ENCODE results near the gene VAPB. TPM values are rescaled to one million over a fixed set of nuclear protein-coding genes. Genes with fewer than 3 reads are reported as not detected.

VAPB gene
- total and polyA plus RNA-seq, 2 of the 4 experiments (the other 2 are of a cell fraction), result 9.1 to 26.0 TPM

DNA sequence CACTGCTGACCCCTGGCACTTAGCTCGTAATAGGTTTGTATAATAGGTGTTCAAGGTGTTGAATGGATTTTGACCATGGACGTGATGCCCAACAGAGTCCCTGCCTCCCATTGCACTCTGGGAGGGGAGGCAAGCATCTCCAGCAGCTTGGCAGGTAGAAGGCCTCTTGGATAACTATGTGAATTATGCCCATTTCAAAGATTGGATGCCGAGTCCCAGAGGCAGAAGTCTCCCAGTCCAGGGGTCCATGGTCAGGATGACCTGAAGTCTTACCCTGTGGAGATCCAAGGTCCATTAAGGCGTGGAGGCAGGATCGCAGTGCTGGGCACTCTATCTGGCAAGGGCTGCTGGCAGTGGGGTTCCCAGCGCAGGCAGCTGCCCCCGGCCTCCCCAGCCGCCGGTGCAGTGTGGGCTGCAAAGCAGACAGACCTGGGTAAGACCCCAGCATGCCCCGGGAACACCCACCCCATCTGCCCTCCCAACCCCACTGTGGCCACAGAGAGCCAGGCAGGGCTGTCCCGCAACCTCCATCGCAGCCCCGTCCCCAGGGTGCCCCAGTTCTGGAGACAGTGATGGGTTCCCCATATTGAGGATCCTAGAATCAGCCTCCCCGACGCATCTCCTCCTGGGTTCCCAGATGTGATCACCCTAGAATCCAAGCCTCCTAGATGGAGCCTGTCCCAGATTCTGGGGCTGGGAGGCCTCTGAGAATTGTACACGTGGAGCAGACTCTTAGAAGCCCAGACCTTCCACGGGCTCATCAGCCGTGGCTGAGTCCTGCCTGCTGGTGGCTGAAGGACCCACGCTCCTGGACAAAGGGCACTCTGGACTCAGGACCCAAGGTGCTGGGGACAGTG, 81.5 kb downstream of the VAPB start:
- no peak overlapping the region for H4K8ac ChIP-seq (ENCODE audit: low read depth in 2 of 2, low read length in 2 of 2)
- no peak overlapping the region for H4K91ac ChIP-seq (ENCODE audit: insufficient read depth, low read depth, low read length)
- CTCF ChIA-PET, result no interaction called here
- no peak overlapping the region for H3K4me2 ChIP-seq (ENCODE audit: low read depth, low read length)
- H3K79me1 ChIP-seq (ENCODE audit: low read depth in 1 of 2, low read length in 2 of 2), result no peaks in the 10 kb centered on the region
- H3K9me3 ChIP-seq (ENCODE audit: control insufficient read depth, insufficient read depth, low read length), result no peaks in the 10 kb centered on the region
- H3K4me3 ChIP-seq (ENCODE audit: insufficient read depth, low read depth, low read length), result no peak overlapping the region
- H3K23ac ChIP-seq (ENCODE audit: low read depth, low read length), result no peak overlapping the region
- H2BK20ac ChIP-seq (ENCODE audit: low read depth, low read length), result no peak overlapping the region
- H4K20me1 ChIP-seq (ENCODE audit: insufficient read depth, low read length), result no peaks in the 10 kb centered on the region
- 96% methylated on average over 8 of the region's 19 CpGs; no CpG with 5 or more reads in 1 of the 2 experiments for WGBS, 2 experiments (ENCODE audit: extremely low coverage in 2 of 2, insufficient read length in 1 of 2)
- no peak overlapping the region for H3K27ac ChIP-seq (ENCODE audit: insufficient read depth, low read length)
- POLR2A ChIA-PET (ENCODE audit: unreplicated experiment), result no interaction called here
- BruUV-seq (replicated peaks), result no TSS peak
- dilution Hi-C loops (cut with HindIII; ENCODE audit: low sequenced_read_pairs, unreplicated experiment) (no loop called here), intact Hi-C loops (cut with micrococcal nuclease) (no loop called here), in situ Hi-C loops (cut with MboI; ENCODE audit: low sequenced_read_pairs) (loop anchor here (10.0 kb wide), 1 partner anchor 384 kb away; the partner anchor contains the start of genes GNAS and GNAS-AS1)
- no peak overlapping the region for H3K9ac ChIP-seq (ENCODE audit: low read depth, low read length)
- no peak overlapping the region for H2BK15ac ChIP-seq (ENCODE audit: low read depth, low read length)
- no peaks in the 10 kb centered on the region; the same call in 1 of the 2 replicates for H3K36me3 ChIP-seq (ENCODE audit: control insufficient read depth, insufficient read depth, low read length)
- H3K56ac ChIP-seq (ENCODE audit: extremely low read depth, insufficient read depth, low read length), result no peak overlapping the region
- no peak overlapping the region for H2BK120ac ChIP-seq (ENCODE audit: low read depth, low read length)
- no peaks in the 10 kb centered on the region; the same call in 1 of the 2 replicates for H3K4me1 ChIP-seq (ENCODE audit: control insufficient read depth, insufficient read depth, low read length)
- ATAC-seq (ENCODE audit: low read depth) (no peak), DNase-seq (no peak)
- no peak overlapping the region for H2AK5ac ChIP-seq (ENCODE audit: low read depth, low read length)
- no peak overlapping the region for H2AK9ac ChIP-seq (replicated peaks; ENCODE audit: low read depth, low read length, poor library complexity)
- H4K5ac ChIP-seq (ENCODE audit: low read depth, low read length), result no peak overlapping the region
- no peaks in the 10 kb centered on the region; the same call in 1 of the 2 replicates for H3K9me1 ChIP-seq (ENCODE audit: insufficient read depth, low read length)
- no peak overlapping the region for H2AFZ ChIP-seq (replicated peaks; ENCODE audit: low read length, poor library complexity)
- no peak overlapping the region for H3K18ac ChIP-seq (ENCODE audit: low read depth, low read length)
- no peak overlapping the region for H2BK5ac ChIP-seq (ENCODE audit: low read depth, low read length, poor library complexity, severe bottlenecking)
- no peaks in the 10 kb centered on the region for H3K27me3 ChIP-seq (ENCODE audit: control insufficient read depth, insufficient read depth, low read length)
- no peak overlapping the region for H3K4ac ChIP-seq (ENCODE audit: low read depth, low read length)
- H3K14ac ChIP-seq (replicated peaks; ENCODE audit: low read depth, low read length), result no peak overlapping the region
- TF ChIP-seq MAFK (IDR thresholded peaks at IDR 0.05; ENCODE audit: low read depth, low read length) (no peak), MXI1 (IDR thresholded peaks at IDR 0.05; ENCODE audit: borderline replicate concordance, low read depth, low read length) (no peak), RFX5 (IDR thresholded peaks at IDR 0.05; ENCODE audit: low read depth, low read length) (no peak), BHLHE40 (IDR thresholded peaks at IDR 0.05; ENCODE audit: low read depth, low read length) (no peak), RAD21 (IDR thresholded peaks at IDR 0.05; ENCODE audit: low read length) (no peak), NFE2L2 (IDR thresholded peaks at IDR 0.05; ENCODE audit: low read depth, low read length) (no peak), SMC3 (IDR thresholded peaks at IDR 0.05; ENCODE audit: low read depth, low read length) (no peak), POLR2A (IDR thresholded peaks at IDR 0.05; ENCODE audit: low read depth, low read length) (no peak), RCOR1 (IDR thresholded peaks at IDR 0.05; ENCODE audit: insufficient replicate concordance, low read length) (no peak), FOS (IDR thresholded peaks at IDR 0.05; ENCODE audit: low read depth, low read length) (no peak), ELK1 (IDR thresholded peaks at IDR 0.05; ENCODE audit: borderline replicate concordance, low read depth, low read length) (no peak), CEBPB (IDR thresholded peaks at IDR 0.05; ENCODE audit: low read depth, low read length) (no peak), MAZ (IDR thresholded peaks at IDR 0.05; ENCODE audit: borderline replicate concordance, low read depth, low read length) (no peak)
- TF ChIP-seq, protein P1, sequence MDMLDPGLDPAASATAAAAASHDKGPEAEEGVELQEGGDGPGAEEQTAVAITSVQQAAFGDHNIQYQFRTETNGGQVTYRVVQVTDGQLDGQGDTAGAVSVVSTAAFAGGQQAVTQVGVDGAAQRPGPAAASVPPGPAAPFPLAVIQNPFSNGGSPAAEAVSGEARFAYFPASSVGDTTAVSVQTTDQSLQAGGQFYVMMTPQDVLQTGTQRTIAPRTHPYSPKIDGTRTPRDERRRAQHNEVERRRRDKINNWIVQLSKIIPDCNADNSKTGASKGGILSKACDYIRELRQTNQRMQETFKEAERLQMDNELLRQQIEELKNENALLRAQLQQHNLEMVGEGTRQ (IDR thresholded peaks at IDR 0.05; ENCODE audit: low read depth, low read length), result no peak
- TF ChIP-seq, protein P2, sequence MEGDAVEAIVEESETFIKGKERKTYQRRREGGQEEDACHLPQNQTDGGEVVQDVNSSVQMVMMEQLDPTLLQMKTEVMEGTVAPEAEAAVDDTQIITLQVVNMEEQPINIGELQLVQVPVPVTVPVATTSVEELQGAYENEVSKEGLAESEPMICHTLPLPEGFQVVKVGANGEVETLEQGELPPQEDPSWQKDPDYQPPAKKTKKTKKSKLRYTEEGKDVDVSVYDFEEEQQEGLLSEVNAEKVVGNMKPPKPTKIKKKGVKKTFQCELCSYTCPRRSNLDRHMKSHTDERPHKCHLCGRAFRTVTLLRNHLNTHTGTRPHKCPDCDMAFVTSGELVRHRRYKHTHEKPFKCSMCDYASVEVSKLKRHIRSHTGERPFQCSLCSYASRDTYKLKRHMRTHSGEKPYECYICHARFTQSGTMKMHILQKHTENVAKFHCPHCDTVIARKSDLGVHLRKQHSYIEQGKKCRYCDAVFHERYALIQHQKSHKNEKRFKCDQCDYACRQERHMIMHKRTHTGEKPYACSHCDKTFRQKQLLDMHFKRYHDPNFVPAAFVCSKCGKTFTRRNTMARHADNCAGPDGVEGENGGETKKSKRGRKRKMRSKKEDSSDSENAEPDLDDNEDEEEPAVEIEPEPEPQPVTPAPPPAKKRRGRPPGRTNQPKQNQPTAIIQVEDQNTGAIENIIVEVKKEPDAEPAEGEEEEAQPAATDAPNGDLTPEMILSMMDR (conservative IDR thresholded peaks at IDR 0.05; ENCODE audit: low read depth, low read length), result no peak

All from IMR-90 (cell line).